Measurements from ENCODE around the gene QKI.

GRCh38 chr6:163571730-163572129 lies 157.2 kb downstream of the QKI start:
- TF ChIP-seq CTCF (IDR thresholded peaks at IDR 0.05; ENCODE audit: insufficient read depth, low read length), result no peak
- TF ChIP-seq GABPA (IDR thresholded peaks at IDR 0.05; ENCODE audit: low read depth), result no peak
- TF ChIP-seq SPI1 (IDR thresholded peaks at IDR 0.05; ENCODE audit: borderline replicate concordance, low read depth), result no peak

Data from HL-60 (cell line).